AG09309 (cell line): ENCODE results near the gene OSBPL6.
A peak's percentile ranks its signal among the peaks of the same experiment; 100 is the strongest.

Experiments used
- DNase-seq: peaks from one replicate; pipeline ENCODE4 v3.0.0-alpha.2; 2010; ENCODE audit warnings: low read depth
- H3K4me3 ChIP-seq: 2 replicates; pipeline ENCODE4 v1.5.1; 2011; ENCODE audit warnings: mild to moderate bottlenecking, low read depth, low read length, moderate library complexity; ENCODE audit not compliant: control insufficient read depth
- TF ChIP-seq, protein P1 (sequence below): IDR thresholded peaks from 2 replicates; pipeline ENCODE4 v1.5.1; 2011; ENCODE audit warnings: mild to moderate bottlenecking, low read depth, low read length, inconsistent platforms; ENCODE audit not compliant: insufficient read depth, control insufficient read depth; ENCODE audit errors: missing control alignments

OSBPL6 gene

DNA sequence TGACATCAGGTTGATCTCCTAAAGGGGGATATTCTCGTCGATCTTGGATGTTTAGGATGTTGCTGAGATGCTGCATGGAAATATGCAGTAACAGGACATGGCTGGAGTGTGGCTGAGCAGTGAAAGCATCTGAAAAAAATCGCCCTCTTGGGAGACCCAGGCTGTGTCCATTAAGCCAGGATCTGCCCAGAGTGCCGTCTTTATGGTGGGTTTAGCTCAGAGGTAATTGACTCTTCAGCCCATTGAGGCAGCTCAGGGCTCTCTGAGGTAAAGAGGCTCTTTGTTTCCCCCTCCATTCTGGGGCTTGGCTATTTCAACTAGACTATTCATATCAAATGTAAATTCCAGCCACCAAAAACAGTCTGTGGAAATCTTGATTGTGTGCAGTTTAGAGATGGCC is 26.5 kb downstream of the OSBPL6 start:
- DNase-seq: no peak
- H3K4me3 ChIP-seq: no peak overlapping the region
- TF ChIP-seq, protein P1, sequence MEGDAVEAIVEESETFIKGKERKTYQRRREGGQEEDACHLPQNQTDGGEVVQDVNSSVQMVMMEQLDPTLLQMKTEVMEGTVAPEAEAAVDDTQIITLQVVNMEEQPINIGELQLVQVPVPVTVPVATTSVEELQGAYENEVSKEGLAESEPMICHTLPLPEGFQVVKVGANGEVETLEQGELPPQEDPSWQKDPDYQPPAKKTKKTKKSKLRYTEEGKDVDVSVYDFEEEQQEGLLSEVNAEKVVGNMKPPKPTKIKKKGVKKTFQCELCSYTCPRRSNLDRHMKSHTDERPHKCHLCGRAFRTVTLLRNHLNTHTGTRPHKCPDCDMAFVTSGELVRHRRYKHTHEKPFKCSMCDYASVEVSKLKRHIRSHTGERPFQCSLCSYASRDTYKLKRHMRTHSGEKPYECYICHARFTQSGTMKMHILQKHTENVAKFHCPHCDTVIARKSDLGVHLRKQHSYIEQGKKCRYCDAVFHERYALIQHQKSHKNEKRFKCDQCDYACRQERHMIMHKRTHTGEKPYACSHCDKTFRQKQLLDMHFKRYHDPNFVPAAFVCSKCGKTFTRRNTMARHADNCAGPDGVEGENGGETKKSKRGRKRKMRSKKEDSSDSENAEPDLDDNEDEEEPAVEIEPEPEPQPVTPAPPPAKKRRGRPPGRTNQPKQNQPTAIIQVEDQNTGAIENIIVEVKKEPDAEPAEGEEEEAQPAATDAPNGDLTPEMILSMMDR: no peak

DNA sequence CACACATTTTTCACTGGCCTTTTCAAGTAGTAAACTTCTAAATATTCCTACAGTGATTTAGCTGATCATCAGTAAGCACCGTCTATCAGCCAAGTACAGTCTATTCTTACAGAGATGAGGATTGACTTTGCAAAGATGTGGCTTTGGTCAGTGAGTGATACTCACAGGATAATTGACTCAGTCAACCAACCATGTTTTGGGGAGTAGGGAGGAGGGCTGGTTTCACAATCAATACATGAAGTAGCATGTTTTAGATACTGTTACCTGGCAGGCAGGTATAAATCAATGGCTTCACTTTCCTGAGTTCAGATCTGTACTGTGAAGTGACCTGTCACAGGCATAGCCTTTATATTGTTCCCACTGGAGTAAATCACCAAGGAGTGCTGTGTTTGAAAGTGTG is 27.2 kb downstream of the OSBPL6 start:
- H3K4me3 ChIP-seq: no peak overlapping the region
- TF ChIP-seq, protein P1: no peak
- DNase-seq: no peak

DNA sequence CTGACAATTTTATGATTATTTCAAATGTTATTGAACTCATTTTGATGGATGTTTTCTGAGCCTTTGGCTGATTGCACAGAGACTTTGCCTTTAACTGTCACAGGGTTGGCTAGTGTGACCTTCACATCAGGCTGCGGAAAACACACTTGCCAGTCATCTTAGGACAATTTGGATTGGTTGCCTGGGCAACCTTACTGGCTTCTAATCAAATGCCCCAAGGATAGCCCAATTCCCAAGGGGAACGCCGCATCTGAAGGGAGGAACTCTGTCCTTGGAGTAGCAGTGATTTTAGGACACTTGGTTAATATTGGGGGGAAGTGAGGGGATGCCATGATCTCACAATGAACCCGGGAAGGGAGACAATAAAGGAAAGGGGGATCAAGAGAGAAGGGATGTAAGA is 29.5 kb downstream of the OSBPL6 start:
- no peak overlapping the region for H3K4me3 ChIP-seq
- TF ChIP-seq, protein P1: no peak
- no peak for DNase-seq

DNA sequence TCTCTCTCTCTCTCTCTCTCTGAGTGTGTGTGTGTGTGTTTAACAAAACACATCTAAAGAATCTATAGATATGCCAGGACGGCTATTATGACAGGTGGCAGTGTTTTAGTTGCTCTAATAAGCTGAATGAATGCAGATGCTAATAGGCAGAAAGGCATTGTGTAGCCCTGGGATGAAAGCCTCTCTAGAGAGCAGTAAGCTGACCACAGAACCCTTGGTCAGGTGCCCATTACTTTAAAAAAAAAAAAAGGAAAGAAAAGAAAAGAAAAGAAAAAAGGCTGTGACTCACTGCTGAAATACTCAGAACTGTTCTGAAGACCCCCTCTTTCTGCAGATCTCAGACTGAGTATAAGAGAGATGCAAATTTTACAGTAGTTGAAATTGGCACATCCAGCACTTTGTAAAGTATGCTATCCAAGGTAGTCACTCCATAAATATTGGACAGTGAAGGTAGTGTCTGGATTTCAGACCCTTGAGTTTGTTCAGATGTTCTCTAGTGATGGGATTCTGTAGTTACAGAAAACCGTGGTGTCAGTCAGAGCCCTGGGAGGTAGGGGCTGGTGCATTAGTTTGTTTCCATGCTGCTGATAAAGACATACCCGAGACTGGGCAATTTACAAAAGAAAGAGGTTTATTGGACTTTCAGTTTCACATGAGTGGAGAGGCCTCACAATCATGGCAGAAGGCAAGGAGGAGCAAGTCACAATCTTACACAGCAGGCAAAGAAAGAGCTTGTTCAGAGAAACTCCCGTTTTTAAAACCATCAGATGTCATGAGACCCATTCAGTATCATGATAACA is 30.9 kb downstream of the OSBPL6 start:
- DNase-seq: peak; percentile 10
- no peak overlapping the region for H3K4me3 ChIP-seq
- TF ChIP-seq, protein P1: no peak

DNA sequence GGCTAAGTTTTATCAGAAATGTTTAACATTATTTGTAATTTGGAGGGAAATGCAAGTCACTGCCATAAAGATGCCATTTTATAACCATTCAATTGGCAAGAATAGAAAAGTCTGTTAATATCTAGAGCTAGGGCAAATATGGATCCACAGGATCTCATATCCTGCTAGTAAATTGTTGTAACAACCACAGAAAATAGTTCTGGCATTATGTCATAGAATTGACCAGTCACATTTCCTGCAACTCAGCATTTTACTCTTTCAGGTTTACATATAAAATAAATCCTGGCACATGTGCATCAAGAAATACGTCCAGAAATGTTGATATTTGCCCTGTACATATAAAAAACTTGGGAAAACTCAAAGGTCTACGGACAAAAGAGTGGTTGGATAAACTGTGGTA is 32.9 kb downstream of the OSBPL6 start:
- H3K4me3 ChIP-seq: no peak overlapping the region
- TF ChIP-seq, protein P1: no peak

DNA sequence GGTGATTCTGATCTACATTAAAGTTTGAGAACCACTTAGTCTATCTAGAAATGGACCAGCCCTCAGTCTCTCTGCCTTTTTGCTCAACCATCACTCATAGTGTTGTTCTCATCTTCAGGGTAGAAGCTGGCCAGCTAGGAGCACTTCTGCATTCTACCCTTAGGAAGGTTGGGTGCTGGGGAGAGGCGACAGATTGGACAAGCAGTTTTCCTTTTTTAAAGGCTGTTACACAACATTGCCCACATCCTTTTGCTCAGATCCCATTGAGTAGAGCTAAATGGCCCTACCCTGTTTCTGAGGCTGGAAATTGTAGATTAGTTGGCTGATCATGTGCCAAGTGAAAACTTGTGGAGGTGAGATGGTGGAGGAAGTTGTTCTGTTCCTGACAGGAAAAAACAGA is 35.6 kb downstream of the OSBPL6 start:
- no peak overlapping the region for H3K4me3 ChIP-seq
- TF ChIP-seq, protein P1: no peak
- no peak for DNase-seq

More for the DNA sequence above, 32.9 kb downstream of the OSBPL6 start:
- peak; percentile 8 for DNase-seq
